Measurements from ENCODE around the gene TGFB1I1. TPM values are rescaled to one million over a fixed set of nuclear protein-coding genes. Genes with fewer than 3 reads are reported as not detected.
A peak's percentile ranks its signal among the peaks of the same experiment; 100 is the strongest.

TGFB1I1 gene
- total RNA-seq, 1 experiment from 2014 or later: 48.1 TPM

DNA sequence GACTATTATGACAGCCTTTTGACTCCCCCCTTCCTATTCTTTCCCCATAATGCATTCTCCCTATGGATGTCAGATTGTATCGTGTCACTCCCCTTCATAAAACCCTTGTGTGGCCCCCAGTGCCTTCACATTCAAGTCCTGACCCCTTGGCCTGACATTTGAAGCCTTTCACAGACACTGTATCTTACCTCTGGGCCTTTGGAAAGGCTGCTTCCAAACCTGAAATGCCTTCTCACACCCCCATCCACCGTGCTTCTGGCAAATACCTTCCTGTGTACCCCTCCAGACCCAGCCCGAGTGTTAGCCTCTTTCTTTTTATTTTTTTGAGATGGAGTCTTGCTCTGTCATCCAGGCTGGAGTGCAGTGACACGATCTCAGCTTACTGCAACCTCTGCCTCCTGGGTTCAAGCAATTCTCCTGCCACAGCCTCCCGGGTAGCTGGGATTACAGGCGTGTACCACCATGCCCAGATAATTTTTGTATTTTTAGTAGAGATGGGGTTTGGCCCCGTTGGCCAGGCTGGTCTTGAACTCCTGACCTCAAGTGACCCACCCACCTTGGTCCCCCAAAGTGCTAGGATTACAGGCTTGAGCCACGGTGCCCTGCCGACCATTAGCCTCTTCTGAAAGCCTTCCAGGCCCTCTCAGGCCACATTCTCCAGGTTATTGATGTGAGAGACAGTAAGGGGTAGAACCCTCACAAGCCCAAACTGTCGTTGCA, 10.6 kb upstream of the TGFB1I1 start:
- DNase-seq: no peak
- Histone ChIP-seq H3K27me3 (no peaks in the 10 kb centered on the region), H3K9me3 (no peaks in the 10 kb centered on the region), H3K4me3 (no peak overlapping the region), H3K36me3 (peaks cover 38% of the 10 kb centered on the region)

- Histone ChIP-seq H3K4me3 (no peak overlapping the region), H3K36me3 (peaks cover 35% of the 10 kb centered on the region), H3K9me3 (no peaks in the 10 kb centered on the region), H3K27me3 (no peaks in the 10 kb centered on the region)
- DNase-seq: no peak
Observed at GRCh38 chr16:31461921-31462804, 9.8 kb upstream of the TGFB1I1 start.

DNA sequence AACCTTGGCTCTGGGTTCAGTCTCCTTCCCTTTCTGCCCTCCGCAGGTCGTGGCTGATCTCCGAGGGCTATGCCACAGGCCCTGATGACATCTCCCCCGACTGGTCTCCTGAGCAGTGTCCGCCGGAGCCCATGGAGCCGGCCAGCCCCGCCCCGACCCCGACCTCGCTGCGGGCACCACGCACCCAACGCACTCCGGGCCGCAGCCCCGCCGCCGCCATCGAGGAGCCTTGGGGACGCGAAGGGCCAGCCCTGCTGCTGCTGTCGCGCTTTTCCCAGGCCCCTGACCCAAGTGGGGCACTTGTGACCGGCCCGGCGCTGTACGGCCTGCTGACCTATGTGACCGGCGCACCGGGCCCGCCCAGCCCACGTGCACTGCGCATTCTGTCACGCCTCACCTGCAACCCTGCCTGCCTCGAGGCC, 7.6 kb upstream of the TGFB1I1 start:
- Histone ChIP-seq H3K4me3 (no peak overlapping the region), H3K27me3 (no peaks in the 10 kb centered on the region), H3K9me3 (no peaks in the 10 kb centered on the region), H3K36me3 (peaks cover 21% of the 10 kb centered on the region)
- DNase-seq: no peak

DNA sequence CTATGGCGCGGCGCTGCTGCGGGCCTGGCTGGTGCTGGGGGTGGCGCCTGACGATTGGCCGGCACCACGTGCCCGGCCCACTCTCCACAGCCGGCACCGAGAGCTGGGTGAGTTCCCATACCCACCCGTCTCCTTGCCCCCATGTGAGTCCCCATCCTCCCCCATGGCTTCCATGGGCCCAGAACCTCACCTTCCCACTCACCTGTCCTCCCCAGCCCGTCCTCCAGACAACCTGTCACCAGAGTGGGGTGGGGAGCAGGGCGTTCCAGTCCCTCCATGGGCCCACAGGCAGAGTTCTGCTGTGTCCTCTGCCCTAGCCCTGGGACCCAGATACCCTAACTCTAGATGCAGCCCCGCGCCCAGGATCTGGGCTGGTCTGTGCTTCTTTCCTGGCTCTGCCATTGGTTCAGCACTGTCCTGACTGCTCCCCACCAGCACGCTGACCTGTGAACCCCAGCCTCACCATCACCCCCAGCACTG, 7.1 kb upstream of the TGFB1I1 start:
- Histone ChIP-seq H3K27me3 (no peaks in the 10 kb centered on the region), H3K4me3 (no peak overlapping the region), H3K36me3 (peaks cover 21% of the 10 kb centered on the region), H3K9me3 (no peaks in the 10 kb centered on the region)
- DNase-seq: no peak

- Histone ChIP-seq H3K36me3 (peaks cover 21% of the 10 kb centered on the region), H3K9me3 (no peaks in the 10 kb centered on the region), H3K4me3 (no peak overlapping the region), H3K27me3 (no peaks in the 10 kb centered on the region)
- no peak for DNase-seq
Observed at GRCh38 chr16:31465788-31466370, 6.1 kb upstream of the TGFB1I1 start.

DNA sequence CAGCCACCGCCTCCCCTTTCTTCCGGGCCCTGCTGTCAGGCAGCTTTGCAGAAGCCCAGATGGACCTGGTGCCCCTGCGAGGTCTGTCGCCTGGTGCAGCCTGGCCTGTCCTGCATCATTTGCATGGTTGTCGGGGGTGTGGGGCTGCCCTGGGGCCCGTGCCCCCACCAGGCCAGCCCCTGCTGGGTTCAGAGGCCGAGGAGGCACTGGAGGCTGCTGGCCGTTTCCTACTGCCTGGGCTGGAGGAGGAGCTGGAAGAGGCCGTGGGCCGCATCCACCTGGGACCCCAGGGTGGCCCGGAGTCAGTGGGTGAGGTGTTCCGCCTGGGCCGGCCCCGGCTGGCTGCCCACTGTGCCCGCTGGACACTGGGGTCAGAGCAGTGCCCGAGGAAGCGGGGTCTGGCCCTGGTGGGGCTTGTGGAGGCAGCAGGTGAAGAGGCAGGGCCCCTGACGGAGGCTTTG, 5.5 kb upstream of the TGFB1I1 start:
- Histone ChIP-seq H3K27me3 (no peaks in the 10 kb centered on the region), H3K4me3 (no peak overlapping the region), H3K36me3 (peaks cover 21% of the 10 kb centered on the region), H3K9me3 (no peaks in the 10 kb centered on the region)
- DNase-seq: no peak

GRCh38 chr16:31467151-31467773, 4.7 kb upstream of the TGFB1I1 start:
- Histone ChIP-seq H3K36me3 (peaks cover 23% of the 10 kb centered on the region), H3K9me3 (no peaks in the 10 kb centered on the region), H3K4me3 (no peak overlapping the region), H3K27me3 (no peaks in the 10 kb centered on the region)
- DNase-seq: no peak

- H3K9me3 ChIP-seq: no peaks in the 10 kb centered on the region
- H3K4me3 ChIP-seq: no peak overlapping the region
- H3K27me3 ChIP-seq: no peaks in the 10 kb centered on the region
- peaks cover 29% of the 10 kb centered on the region for H3K36me3 ChIP-seq
- DNase-seq: no peak
Observed at GRCh38 chr16:31467858-31468257, 4.1 kb upstream of the TGFB1I1 start.

DNA sequence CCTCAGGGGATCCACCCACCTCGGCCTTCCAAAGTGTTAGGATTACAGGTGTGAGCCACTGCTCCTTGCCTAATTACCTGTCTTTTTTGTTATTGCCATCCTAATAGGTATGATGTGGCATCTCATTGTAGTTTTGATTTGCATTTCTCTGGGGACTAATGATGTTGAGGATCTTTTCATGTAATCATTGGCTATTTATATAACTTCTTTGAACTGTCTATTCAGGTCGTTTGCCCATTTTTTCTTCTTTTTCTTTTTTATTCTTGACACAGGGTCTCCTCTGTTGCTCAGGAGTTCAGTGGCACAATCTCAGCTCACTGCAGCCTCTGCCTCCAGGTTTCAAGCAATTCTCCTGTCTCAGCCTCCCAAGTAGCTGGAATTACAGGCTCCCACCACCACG, 1.3 kb upstream of the TGFB1I1 start:
- Histone ChIP-seq H3K27me3 (no peaks in the 10 kb centered on the region), H3K4me3 (no peak overlapping the region), H3K36me3 (peaks cover 43% of the 10 kb centered on the region), H3K9me3 (no peaks in the 10 kb centered on the region)
- DNase-seq: no peak

GRCh38 chr16:31471241-31471874, 594 bp upstream of the TGFB1I1 start:
- peaks cover 45% of the 10 kb centered on the region for H3K36me3 ChIP-seq
- H3K9me3 ChIP-seq: no peaks in the 10 kb centered on the region
- DNase-seq: no peak
- H3K4me3 ChIP-seq: peak overlapping the region; percentile 71
- H3K27me3 ChIP-seq: no peaks in the 10 kb centered on the region

DNA sequence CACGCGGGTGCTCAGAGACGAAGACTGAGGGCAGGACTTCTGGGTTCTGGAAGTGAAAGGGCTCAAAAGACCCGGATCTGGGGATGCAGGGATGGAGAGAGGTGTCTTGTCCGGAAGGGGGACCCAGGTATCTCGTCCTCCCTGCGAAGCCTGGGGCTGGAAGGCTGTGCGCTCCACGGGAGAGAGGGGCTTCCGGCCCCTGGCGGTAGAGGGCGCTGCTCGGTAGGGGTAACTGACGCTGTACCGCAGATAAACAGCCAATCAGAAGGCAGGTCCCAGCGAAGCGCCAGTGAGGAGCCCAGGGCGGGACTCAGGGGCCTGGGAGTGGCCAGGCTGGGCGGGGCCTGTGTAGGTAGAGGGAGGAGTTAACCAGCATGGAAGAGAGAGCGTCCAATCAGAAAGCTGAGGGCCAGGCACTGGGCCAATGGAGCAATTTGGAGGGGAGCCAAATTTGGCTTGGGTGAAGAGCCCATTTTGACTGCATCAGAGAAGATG, 804 bp downstream of the TGFB1I1 start:
- Histone ChIP-seq H3K9me3 (no peaks in the 10 kb centered on the region), H3K4me3 (peak overlapping the region; percentile 71), H3K27me3 (no peaks in the 10 kb centered on the region), H3K36me3 (peaks cover 52% of the 10 kb centered on the region)
- peak; percentile 72 for DNase-seq

- H3K27me3 ChIP-seq: no peaks in the 10 kb centered on the region
- H3K9me3 ChIP-seq: no peaks in the 10 kb centered on the region
- peaks cover 56% of the 10 kb centered on the region for H3K36me3 ChIP-seq
- DNase-seq: no peak
- peak overlapping the region; percentile 71 for H3K4me3 ChIP-seq
Observed at GRCh38 chr16:31473264-31473984, 1.5 kb downstream of the TGFB1I1 start.

DNA sequence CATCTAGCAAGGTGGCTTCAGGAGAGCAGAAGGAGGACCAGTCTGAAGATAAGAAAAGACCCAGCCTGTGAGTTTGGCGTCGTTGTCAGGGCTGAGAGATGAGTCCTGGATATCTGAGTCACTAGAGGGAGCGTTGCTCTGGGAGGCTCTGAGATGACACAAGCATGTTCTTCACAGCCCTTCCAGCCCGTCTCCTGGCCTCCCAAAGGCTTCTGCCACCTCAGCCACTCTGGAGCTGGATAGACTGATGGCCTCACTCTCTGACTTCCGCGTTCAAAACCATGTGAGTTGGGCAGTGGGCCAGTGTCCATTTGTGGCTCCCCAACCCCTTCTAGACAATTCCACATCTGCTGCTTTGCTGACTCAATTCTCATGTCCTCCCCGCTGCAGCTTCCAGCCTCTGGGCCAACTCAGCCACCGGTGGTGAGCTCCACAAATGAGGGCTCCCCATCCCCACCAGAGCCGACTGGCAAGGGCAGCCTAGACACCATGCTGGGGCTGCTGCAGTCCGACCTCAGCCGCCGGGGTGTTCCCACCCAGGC, 2.3 kb downstream of the TGFB1I1 start:
- Histone ChIP-seq H3K27me3 (no peaks in the 10 kb centered on the region), H3K4me3 (no peak overlapping the region), H3K36me3 (peaks cover 56% of the 10 kb centered on the region), H3K9me3 (no peaks in the 10 kb centered on the region)
- no peak for DNase-seq

GRCh38 chr16:31474773-31475738, 3.1 kb downstream of the TGFB1I1 start:
- Histone ChIP-seq H3K27me3 (no peaks in the 10 kb centered on the region), H3K9me3 (no peaks in the 10 kb centered on the region), H3K36me3 (peaks cover 56% of the 10 kb centered on the region), H3K4me3 (no peak overlapping the region)
- no peak for DNase-seq

Measured in MG63 (cell line).